ENCODE measurements around the gene OR52N1. TPM values are rescaled to one million over a fixed set of nuclear protein-coding genes. Genes with fewer than 3 reads are reported as not detected.

Gene OR52N1
- total and polyA plus RNA-seq, 2 experiments from 2014 or later: not detected

GRCh38 chr11:5746614-5747013 lies 44.5 kb downstream of the OR52N1 start:
- no peaks in the 10 kb centered on the region for H3K36me3 ChIP-seq (ENCODE audit: insufficient read depth)
- H3K79me2 ChIP-seq (replicated peaks; ENCODE audit: insufficient read depth): no peaks in the 10 kb centered on the region
- no peaks in the 10 kb centered on the region for H3K36me3 Mint-ChIP-seq (ENCODE audit: low read depth)
- no peaks in the 10 kb centered on the region for H3K27me3 ChIP-seq (ENCODE audit: insufficient read depth)
- no peak overlapping the region for H3K4me2 ChIP-seq
- H3K9me2 ChIP-seq (ENCODE audit: insufficient read depth): no peaks in the 10 kb centered on the region
- H3K9me3 Mint-ChIP-seq: no peaks in the 10 kb centered on the region
- no peak for ATAC-seq
- no peak overlapping the region for H3K4me3 Mint-ChIP-seq
- no peak overlapping the region for H3K27ac ChIP-seq (ENCODE audit: low read depth)
- H3K27ac Mint-ChIP-seq: no peak overlapping the region
- H3K27me3 Mint-ChIP-seq (ENCODE audit: insufficient read depth, low read depth, poor library complexity): no peaks in the 10 kb centered on the region
- H3F3A ChIP-seq (replicated peaks; ENCODE audit: low read depth): no peaks in the 10 kb centered on the region
- no peak overlapping the region for H2AFZ ChIP-seq
- no peaks in the 10 kb centered on the region for H3K4me1 ChIP-seq (ENCODE audit: insufficient read depth)
- no peak for DNase-seq (ENCODE audit: low spot score)
- H4K20me1 ChIP-seq (replicated peaks; ENCODE audit: insufficient read depth): no peaks in the 10 kb centered on the region
- no peak overlapping the region for H3K4me3 ChIP-seq
- H3K4me1 Mint-ChIP-seq: no peaks in the 10 kb centered on the region
- TF ChIP-seq NANOG (IDR thresholded peaks at IDR 0.05; ENCODE audit: borderline replicate concordance) (no peak), ZNF114 (CRISPR knock-in tag; IDR thresholded peaks at IDR 0.05) (no peak), ZNF331 (CRISPR knock-in tag; IDR thresholded peaks at IDR 0.05; ENCODE audit: low read depth) (no peak), POLR2AphosphoS5 (IDR thresholded peaks at IDR 0.05; ENCODE audit: low read depth) (no peak), REST (IDR thresholded peaks at IDR 0.05; ENCODE audit: unreplicated experiment) (no peak), STAT1 (IDR thresholded peaks at IDR 0.05; ENCODE audit: unreplicated experiment) (no peak), EZH2 (IDR thresholded peaks at IDR 0.05; ENCODE audit: low read depth, unreplicated experiment) (no peak), ZNF462 (CRISPR knock-in tag; IDR thresholded peaks at IDR 0.05) (no peak), EZH2phosphoT487 (IDR thresholded peaks at IDR 0.05; ENCODE audit: unreplicated experiment) (no peak), ETS1 (IDR thresholded peaks at IDR 0.05) (no peak), JUNB (IDR thresholded peaks at IDR 0.05; ENCODE audit: unreplicated experiment) (no peak), CREB1 (CRISPR knock-in tag; IDR thresholded peaks at IDR 0.05; ENCODE audit: low read depth) (no peak)
- TF ChIP-seq, protein P1, sequence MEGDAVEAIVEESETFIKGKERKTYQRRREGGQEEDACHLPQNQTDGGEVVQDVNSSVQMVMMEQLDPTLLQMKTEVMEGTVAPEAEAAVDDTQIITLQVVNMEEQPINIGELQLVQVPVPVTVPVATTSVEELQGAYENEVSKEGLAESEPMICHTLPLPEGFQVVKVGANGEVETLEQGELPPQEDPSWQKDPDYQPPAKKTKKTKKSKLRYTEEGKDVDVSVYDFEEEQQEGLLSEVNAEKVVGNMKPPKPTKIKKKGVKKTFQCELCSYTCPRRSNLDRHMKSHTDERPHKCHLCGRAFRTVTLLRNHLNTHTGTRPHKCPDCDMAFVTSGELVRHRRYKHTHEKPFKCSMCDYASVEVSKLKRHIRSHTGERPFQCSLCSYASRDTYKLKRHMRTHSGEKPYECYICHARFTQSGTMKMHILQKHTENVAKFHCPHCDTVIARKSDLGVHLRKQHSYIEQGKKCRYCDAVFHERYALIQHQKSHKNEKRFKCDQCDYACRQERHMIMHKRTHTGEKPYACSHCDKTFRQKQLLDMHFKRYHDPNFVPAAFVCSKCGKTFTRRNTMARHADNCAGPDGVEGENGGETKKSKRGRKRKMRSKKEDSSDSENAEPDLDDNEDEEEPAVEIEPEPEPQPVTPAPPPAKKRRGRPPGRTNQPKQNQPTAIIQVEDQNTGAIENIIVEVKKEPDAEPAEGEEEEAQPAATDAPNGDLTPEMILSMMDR (conservative IDR thresholded peaks at IDR 0.05; ENCODE audit: low read depth in 2 of 2): no peak

All from GM23338 (cell line).